ENCODE data around the gene RDH13.
A peak's percentile ranks its signal among the peaks of the same experiment; 100 is the strongest.
"Not testable (repeated sequence)": the region's sequence is repeated elsewhere in the genome, so short reads cannot be mapped to it uniquely, and the experiment has no call there.

RDH13 gene

GRCh38 chr19:55062735-55063491 lies at the start of gene RDH13:
Gene RDH13, minus strand, starts transcription at chr19:55063148. Its CDS starts 116 bp downstream, at chr19:55063032.
- DNase-seq (ENCODE audit: low spot score), result peak; percentile 98

- no peak for DNase-seq (ENCODE audit: low spot score)
Observed at GRCh38 chr19:55112246-55112776, 49.4 kb upstream of the RDH13 start.

- no peak for DNase-seq (ENCODE audit: low spot score)
Observed at GRCh38 chr19:55111238-55111831, 48.4 kb upstream of the RDH13 start.

GRCh38 chr19:55109527-55110291 lies 46.8 kb upstream of the RDH13 start:
- DNase-seq (ENCODE audit: low spot score), result no peak

GRCh38 chr19:55107252-55107651 lies 44.3 kb upstream of the RDH13 start:
- not testable (repeated sequence) for DNase-seq (ENCODE audit: low spot score)

GRCh38 chr19:55106591-55106990 lies 43.6 kb upstream of the RDH13 start:
- DNase-seq (ENCODE audit: low spot score), result no peak

- DNase-seq (ENCODE audit: low spot score), result no peak
Observed at GRCh38 chr19:55105237-55105636, 42.3 kb upstream of the RDH13 start.

- DNase-seq (ENCODE audit: low spot score), result no peak
Observed at GRCh38 chr19:55103190-55103589, 40.2 kb upstream of the RDH13 start.

- no peak for DNase-seq (ENCODE audit: low spot score)
Observed at GRCh38 chr19:55101261-55101660, 38.3 kb upstream of the RDH13 start.

- DNase-seq (ENCODE audit: low spot score), result no peak
Observed at GRCh38 chr19:55099557-55100506, 36.9 kb upstream of the RDH13 start.

GRCh38 chr19:55098716-55099556 lies 36.0 kb upstream of the RDH13 start:
- no peak for DNase-seq (ENCODE audit: low spot score)

GRCh38 chr19:55097864-55098715 lies 35.1 kb upstream of the RDH13 start:
- DNase-seq (ENCODE audit: low spot score), result no peak

GRCh38 chr19:55096061-55096701 lies 33.2 kb upstream of the RDH13 start:
- no peak for DNase-seq (ENCODE audit: low spot score)

GRCh38 chr19:55095260-55096060 lies 32.5 kb upstream of the RDH13 start:
- DNase-seq (ENCODE audit: low spot score), result no peak

- no peak for DNase-seq (ENCODE audit: low spot score)
Observed at GRCh38 chr19:55094456-55095259, 31.7 kb upstream of the RDH13 start.

GRCh38 chr19:55092423-55093318 lies 29.7 kb upstream of the RDH13 start:
- no peak for DNase-seq (ENCODE audit: low spot score)
